GM23338 (cell line): Measurements from ENCODE around the gene ITGB6. TPM values are rescaled to one million over a fixed set of nuclear protein-coding genes. Genes with fewer than 3 reads are reported as not detected.

Experiments used
- ATAC-seq: fragments of 200-7000 bp; cut with Tn5 transposase; 3 replicates; pipeline ENCODE4 v1.9.1; 2020
- DNase-seq: peaks from one replicate; pipeline ENCODE4 v3.0.0-alpha.2; 2015; ENCODE audit warnings: low spot score
- H2AFZ ChIP-seq: fragments of 200-600 bp; sonication (generic); 2 replicates; pipeline ENCODE4 v1.8.0; 2016; ENCODE audit warnings: antibody characterized with exemption, mild to moderate bottlenecking, moderate library complexity
- H3F3A ChIP-seq: fragments of 200-600 bp; sonication (generic); replicated peaks from 2 replicates; pipeline ENCODE4 v1.8.0; 2017; ENCODE audit warnings: antibody characterized with exemption, mixed run types, low read depth
- H3K27ac ChIP-seq: fragments of 200-600 bp; sonication (generic); 2 replicates; pipeline ENCODE4 v1.6.1; 2016; ENCODE audit warnings: low read depth
- H3K27me3 ChIP-seq: fragments of 200-600 bp; sonication (generic); 2 replicates; pipeline ENCODE4 v1.8.0; 2016; ENCODE audit warnings: mild to moderate bottlenecking, mixed run types, moderate library complexity; ENCODE audit not compliant: insufficient read depth
- H3K36me3 ChIP-seq: fragments of 200-600 bp; sonication (generic); 2 replicates; pipeline ENCODE4 v1.8.0; 2016; ENCODE audit warnings: mild to moderate bottlenecking; ENCODE audit not compliant: insufficient read depth
- H3K4me1 ChIP-seq: fragments of 200-600 bp; sonication (generic); 2 replicates; pipeline ENCODE4 v1.8.0; 2016; ENCODE audit warnings: mild to moderate bottlenecking, moderate library complexity; ENCODE audit not compliant: insufficient read depth
- H3K4me2 ChIP-seq: fragments of 200-600 bp; sonication (generic); 2 replicates; pipeline ENCODE4 v1.7.1; 2017; ENCODE audit warnings: mixed run types
- H3K4me3 ChIP-seq: fragments of 200-600 bp; sonication (generic); 2 replicates; pipeline ENCODE4 v1.6.1; 2016; ENCODE audit warnings: mixed run types
- H3K79me2 ChIP-seq: fragments of 200-600 bp; sonication (generic); replicated peaks from 2 replicates; pipeline ENCODE4 v1.8.0; 2017; ENCODE audit warnings: mild to moderate bottlenecking; ENCODE audit not compliant: insufficient read depth
- H3K9me2 ChIP-seq: fragments of 200-600 bp; sonication (generic); 2 replicates; pipeline ENCODE4 v1.8.0; 2017; ENCODE audit not compliant: insufficient read depth
- H4K20me1 ChIP-seq: fragments of 200-600 bp; sonication (generic); replicated peaks from 2 replicates; pipeline ENCODE4 v1.8.0; 2017; ENCODE audit warnings: mild to moderate bottlenecking; ENCODE audit not compliant: insufficient read depth
- H3K27ac Mint-ChIP-seq: 2 replicates; pipeline ENCODE4 v1.8.0; 2020; ENCODE audit warnings: inconsistent platforms, mild to moderate bottlenecking, moderate library complexity, mixed read lengths
- H3K27me3 Mint-ChIP-seq: 3 replicates; pipeline ENCODE4 v1.8.0; 2022; ENCODE audit warnings: low read depth, mild to moderate bottlenecking, moderate library complexity, mixed read lengths, inconsistent platforms; ENCODE audit not compliant: insufficient read depth, poor library complexity
- H3K36me3 Mint-ChIP-seq: 3 replicates; pipeline ENCODE4 v1.8.0; 2021; ENCODE audit warnings: low read depth, mild to moderate bottlenecking, inconsistent platforms, moderate library complexity, mixed read lengths
- H3K4me1 Mint-ChIP-seq: 3 replicates; pipeline ENCODE4 v1.8.0; 2020; ENCODE audit warnings: mild to moderate bottlenecking, inconsistent platforms, mixed read lengths
- H3K4me3 Mint-ChIP-seq: 3 replicates; pipeline ENCODE4 v1.8.0; 2021; ENCODE audit warnings: moderate library complexity, mild to moderate bottlenecking, inconsistent platforms, mixed read lengths
- H3K9me3 Mint-ChIP-seq: 3 replicates; pipeline ENCODE4 v1.8.0; 2020; ENCODE audit warnings: moderate library complexity, mild to moderate bottlenecking, inconsistent platforms, mixed read lengths
- CREB1 ChIP-seq: fragments of 250-450 bp; sonication (Bioruptor Pico); IDR thresholded peaks from 2 replicates; pipeline ENCODE4 v1.5.0; 2020; ENCODE audit warnings: low read depth, mild to moderate bottlenecking, moderate library complexity
- CTCF ChIP-seq, 2 experiments: fragments of 200-600 bp in 1 of 2; sonication (generic) in 1 of 2; conservative IDR thresholded peaks; 2 replicates each; pipeline versions ENCODE4 v1.5.1 to v1.6.1; 2016 to 2017; ENCODE audit warnings: antibody characterized with exemption in 2 of 2, low read depth in 2 of 2, mild to moderate bottlenecking in 2 of 2, moderate library complexity in 1 of 2
- ETS1 ChIP-seq: IDR thresholded peaks from 2 replicates; pipeline ENCODE4 v1.6.1; 2016; ENCODE audit warnings: antibody characterized with exemption
- EZH2 ChIP-seq: fragments of 200-600 bp; sonication (generic); IDR thresholded peaks from one replicate; pipeline ENCODE4 v1.8.0; 2017; ENCODE audit warnings: antibody characterized with exemption, mild to moderate bottlenecking, low read depth; ENCODE audit not compliant: unreplicated experiment
- EZH2phosphoT487 ChIP-seq: fragments of 200-600 bp; sonication (generic); IDR thresholded peaks from one replicate; pipeline ENCODE4 v1.8.1; 2018; ENCODE audit warnings: antibody characterized with exemption; ENCODE audit not compliant: unreplicated experiment
- NANOG ChIP-seq: IDR thresholded peaks from 2 replicates; pipeline ENCODE4 v1.6.1; 2016; ENCODE audit warnings: antibody characterized with exemption, borderline replicate concordance
- POLR2AphosphoS5 ChIP-seq: IDR thresholded peaks from 2 replicates; pipeline ENCODE4 v1.6.1; 2016; ENCODE audit warnings: antibody characterized with exemption, low read depth
- REST ChIP-seq: IDR thresholded peaks from one replicate; pipeline ENCODE4 v1.6.1; 2018; ENCODE audit warnings: antibody characterized with exemption; ENCODE audit not compliant: unreplicated experiment
- STAT1 ChIP-seq: IDR thresholded peaks from one replicate; pipeline ENCODE4 v1.6.1; 2016; ENCODE audit warnings: antibody characterized with exemption; ENCODE audit not compliant: unreplicated experiment
- ZNF114 ChIP-seq: fragments of 250-450 bp; sonication (Bioruptor Pico); IDR thresholded peaks from 2 replicates; pipeline ENCODE4 v1.5.0; 2020; ENCODE audit warnings: mild to moderate bottlenecking, moderate library complexity
- ZNF331 ChIP-seq: fragments of 250-450 bp; sonication (Bioruptor Pico); IDR thresholded peaks from 2 replicates; pipeline ENCODE4 v1.5.0; 2020; ENCODE audit warnings: low read depth, mild to moderate bottlenecking, moderate library complexity
- ZNF462 ChIP-seq: fragments of 250-450 bp; sonication (Bioruptor Pico); IDR thresholded peaks from 2 replicates; pipeline ENCODE4 v1.5.0; 2020; ENCODE audit warnings: mild to moderate bottlenecking, moderate library complexity
- polyA plus RNA-seq: library from polyadenylated mRNA; unstranded; fragments of >200 nt; fragmentation: Nextera tagmentation; extraction: Ambion mirVana; gene quantifications from 2 replicates; pipeline ENCODE4 v1.2.1, GENCODE V29; 2016
- total RNA-seq: library from RNA; depleted of rRNA; stranded (reverse); fragments of >200 nt; shearing (Covaris generic); gene quantifications from 2 replicates; pipeline ENCODE4 v1.2.3, GENCODE V29; 2014

Gene ITGB6
- total and polyA plus RNA-seq, 2 experiments from 2014 or later = not detected

DNA sequence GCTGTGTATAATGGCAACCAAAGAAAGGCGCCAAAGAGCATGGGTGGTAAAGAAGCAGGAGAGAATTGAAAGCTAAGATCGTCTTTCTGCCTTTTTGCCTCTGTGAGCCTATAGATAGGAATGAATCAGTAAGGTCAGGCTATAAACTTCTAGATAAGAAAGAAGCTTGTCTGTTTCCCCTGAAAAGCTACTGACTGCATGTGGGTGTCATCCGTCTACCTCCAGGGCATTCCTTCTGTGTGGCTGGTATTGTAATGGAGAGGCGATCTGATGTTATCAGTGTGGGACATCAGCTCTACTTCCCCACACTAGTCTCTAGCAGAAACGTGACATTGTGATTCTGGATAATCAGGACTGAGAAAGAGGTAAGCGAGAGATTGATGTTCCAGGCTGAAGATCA lies 74.2 kb downstream of the ITGB6 start:
- H3K79me2 ChIP-seq = no peaks in the 10 kb centered on the region
- TF ChIP-seq EZH2 (no peak), REST (no peak), ZNF331 (CRISPR knock-in tag) (no peak), NANOG (no peak), POLR2AphosphoS5 (no peak), ZNF114 (no peak), EZH2phosphoT487 (no peak), ETS1 (no peak), CTCF (conservative IDR thresholded peaks at IDR 0.05; ENCODE audit: low read depth in 2 of 2) (no peak), CREB1 (CRISPR knock-in tag) (no peak), STAT1 (no peak), ZNF462 (no peak)
- Mint-ChIP-seq H3K36me3 (no peaks in the 10 kb centered on the region), H3K27ac (no peak overlapping the region), H3K4me1 (no peaks in the 10 kb centered on the region), H3K27me3 (no peaks in the 10 kb centered on the region), H3K9me3 (no peaks in the 10 kb centered on the region), H3K4me3 (no peak overlapping the region)
- 0 out of 2 replicates have a peak overlapping the region, but pooled peaks have one; percentile 40 for H2AFZ ChIP-seq
- H3K9me2 ChIP-seq = no peaks in the 10 kb centered on the region
- H3K4me2 ChIP-seq = no peak overlapping the region
- ATAC-seq (peak; percentile 60), DNase-seq (peak; percentile 21)
- H3K27me3 ChIP-seq = no peaks in the 10 kb centered on the region
- H3K27ac ChIP-seq = no peak overlapping the region
- H3K4me1 ChIP-seq = 0 out of 2 replicates have a peak, but pooled peaks cover 4% of the 10 kb centered on the region
- no peak overlapping the region for H3K4me3 ChIP-seq
- H4K20me1 ChIP-seq = no peaks in the 10 kb centered on the region
- no peaks in the 10 kb centered on the region for H3K36me3 ChIP-seq
- no peaks in the 10 kb centered on the region for H3F3A ChIP-seq
